Stimulated activated CD8-positive, alpha-beta memory T cell treated with anti-CD3 and anti-CD28 coated beads, Interleukin-15, amount 100 ng/mL, for 24 hours (primary cell): ENCODE data around the gene UTRN.

ENCODE experiments used
- DNase-seq: peaks from one replicate; pipeline ENCODE4 v3.0.0-alpha.2; 2020; ENCODE audit warnings: low read depth

The UTRN gene

DNA sequence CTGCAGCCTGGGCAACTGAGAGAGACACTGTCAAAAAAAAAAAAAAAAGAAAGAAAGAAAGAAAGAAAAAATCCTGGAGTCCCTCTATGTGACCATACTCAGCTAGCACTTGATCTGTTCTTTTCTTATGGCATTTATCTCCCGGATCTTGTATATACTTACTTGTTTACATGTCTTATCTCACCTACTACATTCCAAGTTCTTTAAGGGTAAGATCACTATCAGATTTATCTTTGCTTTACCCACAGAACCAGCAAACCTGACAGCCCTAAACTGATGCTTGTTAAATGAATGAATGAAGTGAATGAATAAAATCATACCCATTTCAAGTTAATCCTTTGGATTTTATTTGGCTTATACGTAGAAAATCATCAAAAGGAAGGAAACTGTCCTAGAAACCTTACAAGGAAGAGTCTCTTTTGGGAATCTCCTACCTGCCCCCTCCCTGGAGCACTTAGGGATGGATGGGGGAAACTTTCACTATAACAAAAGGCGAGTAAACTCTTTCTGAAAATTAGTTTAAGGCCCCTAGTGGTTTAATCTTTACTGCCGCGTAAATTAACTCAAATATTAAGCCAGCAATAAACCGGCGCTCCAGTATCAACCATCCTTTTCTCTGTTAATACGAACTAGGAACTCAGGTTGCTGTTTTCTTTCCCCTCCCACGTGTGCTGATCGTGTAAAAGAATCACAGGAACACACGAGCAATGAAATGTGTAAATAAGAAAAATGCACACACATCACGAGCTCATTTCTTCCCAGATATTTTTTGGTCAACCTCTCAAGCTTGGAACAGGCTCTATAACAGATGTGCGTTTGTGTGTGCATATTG, 1.3 kb upstream of the UTRN start:
- no peak for DNase-seq

DNA sequence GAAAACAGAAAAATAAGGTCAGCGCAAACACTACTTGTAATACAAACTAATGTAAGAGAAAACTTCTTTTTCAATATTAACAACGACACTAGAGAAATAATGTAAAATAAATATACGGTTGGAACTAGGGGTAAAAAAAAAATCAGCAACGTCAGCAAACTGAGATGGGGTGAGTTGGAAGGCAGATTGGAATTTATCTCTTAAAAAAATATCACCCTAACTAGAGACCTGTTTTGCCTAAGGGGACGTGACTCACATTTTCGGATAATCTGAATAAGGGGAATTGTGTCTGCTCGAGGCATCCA, 705 bp upstream of the UTRN start:
- DNase-seq, result no peak

- DNase-seq, result no peak
Observed at GRCh38 chr6:144285548-144285797, 338 bp downstream of the UTRN start.

- no peak for DNase-seq
Observed at GRCh38 chr6:144285798-144286502, 815 bp downstream of the UTRN start.

DNA sequence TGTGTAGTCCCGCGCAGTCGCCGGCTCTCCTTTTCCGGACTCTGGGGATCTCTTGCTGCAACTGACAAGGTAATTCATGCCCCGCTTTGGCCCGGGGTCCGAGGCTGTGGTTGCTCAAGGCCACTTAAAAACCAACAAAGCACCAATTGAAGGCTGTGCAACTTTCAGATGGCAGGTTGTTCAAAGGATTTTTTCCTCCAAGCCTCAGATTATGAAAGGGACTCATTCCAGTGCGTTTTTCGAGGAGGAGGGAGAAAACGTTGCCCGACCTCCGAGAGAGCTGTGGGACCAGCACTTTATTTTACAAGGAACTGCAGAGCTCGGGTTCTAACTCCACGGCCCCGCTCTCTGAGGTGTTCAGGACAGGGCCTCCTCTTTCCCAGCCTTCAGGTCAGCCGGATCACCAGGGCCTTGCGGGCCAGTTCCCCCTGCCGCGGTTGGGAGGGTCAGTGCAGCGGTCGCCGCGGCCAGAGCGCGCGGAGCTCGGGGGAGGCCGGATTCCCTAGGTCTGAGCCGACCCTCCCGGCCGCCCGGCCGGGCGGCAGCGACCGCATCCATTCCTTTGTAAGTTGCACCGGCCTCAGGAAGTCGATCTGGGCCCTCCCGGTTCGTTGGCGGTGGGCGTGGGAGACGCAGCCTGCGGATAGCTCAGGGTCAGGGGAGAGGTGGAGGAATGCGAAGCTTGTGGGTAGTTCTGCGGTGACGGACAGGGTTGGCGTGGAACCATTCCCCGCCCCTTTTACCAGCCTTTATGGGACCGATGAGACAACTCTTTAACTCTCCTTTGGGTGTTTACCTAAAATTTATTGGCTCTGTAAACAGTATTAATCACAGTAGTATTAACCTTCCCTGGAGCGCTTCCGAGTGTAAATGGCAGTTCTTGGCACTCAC, 1.6 kb downstream of the UTRN start:
- DNase-seq, result no peak

DNA sequence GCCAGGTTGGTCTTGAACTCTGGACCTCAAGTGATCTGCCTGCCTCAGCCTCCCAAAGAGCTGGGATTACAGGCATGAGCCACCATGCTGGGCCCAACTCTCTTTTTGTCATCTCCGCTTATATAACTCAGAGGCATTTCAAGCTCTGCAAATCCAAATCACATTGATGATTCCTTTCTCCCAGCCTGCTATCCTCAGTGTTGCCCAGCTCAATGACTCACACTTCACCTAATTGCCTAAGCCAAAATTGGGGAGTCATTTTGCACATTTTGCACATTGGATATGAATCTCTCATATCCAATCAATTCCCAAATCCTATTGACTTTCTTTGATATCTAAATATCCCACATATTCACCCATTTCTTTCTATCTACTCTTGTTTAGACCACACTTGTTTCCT, 3.9 kb downstream of the UTRN start:
- DNase-seq, result no peak

DNA sequence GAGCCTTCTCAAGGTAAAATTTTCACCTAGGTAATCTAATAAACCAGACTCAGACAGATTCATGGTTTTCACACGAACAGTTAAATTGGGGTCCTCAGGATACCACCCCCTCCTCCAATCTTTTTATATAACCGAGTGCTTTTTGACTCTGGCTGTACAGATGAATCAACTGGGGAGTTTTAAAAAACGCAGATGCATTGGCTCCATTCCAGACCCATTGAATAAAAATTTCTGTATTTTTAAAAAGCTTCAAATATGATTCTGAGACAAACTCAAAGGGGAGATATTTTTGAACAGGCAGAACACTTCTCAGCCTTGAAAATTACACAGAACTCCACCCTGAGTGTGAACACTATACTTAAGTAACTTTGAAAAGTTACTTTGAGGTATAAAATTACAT, 7.2 kb downstream of the UTRN start:
- DNase-seq, result no peak

DNA sequence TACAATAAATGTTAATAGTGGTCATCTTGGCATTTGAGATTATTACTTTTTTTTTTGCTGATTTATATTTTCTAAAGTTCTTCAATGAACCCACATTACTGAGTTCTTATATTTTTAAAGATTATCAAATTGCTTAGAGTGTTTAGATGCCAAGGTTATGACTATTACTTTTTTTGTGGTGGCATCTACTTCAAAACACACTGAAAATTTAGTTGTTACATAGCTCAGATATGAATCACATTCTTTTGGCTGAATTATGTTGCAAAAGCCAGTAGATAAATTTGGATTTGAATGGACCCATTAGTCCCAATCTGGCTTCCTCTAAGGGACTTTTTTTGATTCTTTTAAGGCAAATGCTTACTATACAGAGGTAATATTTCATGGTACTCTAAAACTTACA, 8.9 kb downstream of the UTRN start:
- DNase-seq, result no peak

DNA sequence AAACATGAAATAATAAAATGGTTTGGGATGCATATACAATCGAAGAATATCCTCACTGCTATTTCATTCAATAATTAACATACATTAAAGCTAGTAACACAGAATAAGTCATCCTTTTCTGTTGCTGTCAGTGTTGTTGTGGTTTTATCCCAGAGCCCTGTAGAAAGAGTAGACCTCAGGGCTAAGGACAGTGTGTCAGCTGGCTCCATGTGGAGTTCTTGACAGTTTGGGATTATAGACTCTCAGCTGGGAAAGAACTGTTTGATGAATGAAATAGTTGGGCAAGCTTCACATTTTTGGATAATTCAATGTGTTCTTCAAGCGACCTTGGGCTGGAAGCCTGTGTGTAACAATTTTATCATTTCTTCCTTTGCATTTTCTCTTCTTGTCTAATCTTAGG, 10.1 kb downstream of the UTRN start:
- DNase-seq, result no peak

- no peak for DNase-seq
Observed at GRCh38 chr6:144295981-144296767, 11.0 kb downstream of the UTRN start.

DNA sequence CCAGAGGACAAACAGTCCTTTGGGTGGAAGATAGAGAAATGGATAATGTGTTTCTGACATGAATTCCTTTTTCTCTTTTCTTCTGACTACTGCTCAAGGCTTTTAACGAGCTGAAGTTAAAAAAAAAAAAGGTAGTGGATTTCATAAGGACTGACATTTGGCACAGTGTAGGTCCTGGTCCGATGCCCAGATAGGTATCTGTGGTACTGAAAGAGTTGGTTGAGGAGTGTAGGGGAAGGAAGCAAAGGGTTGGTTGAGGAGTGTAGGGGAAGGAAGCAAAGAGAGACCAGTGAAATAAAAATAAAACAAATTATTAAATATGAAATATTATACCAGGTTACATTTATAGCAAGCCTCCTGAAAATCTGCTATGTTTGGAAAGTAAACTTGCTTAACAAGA, 11.8 kb downstream of the UTRN start:
- no peak for DNase-seq

DNA sequence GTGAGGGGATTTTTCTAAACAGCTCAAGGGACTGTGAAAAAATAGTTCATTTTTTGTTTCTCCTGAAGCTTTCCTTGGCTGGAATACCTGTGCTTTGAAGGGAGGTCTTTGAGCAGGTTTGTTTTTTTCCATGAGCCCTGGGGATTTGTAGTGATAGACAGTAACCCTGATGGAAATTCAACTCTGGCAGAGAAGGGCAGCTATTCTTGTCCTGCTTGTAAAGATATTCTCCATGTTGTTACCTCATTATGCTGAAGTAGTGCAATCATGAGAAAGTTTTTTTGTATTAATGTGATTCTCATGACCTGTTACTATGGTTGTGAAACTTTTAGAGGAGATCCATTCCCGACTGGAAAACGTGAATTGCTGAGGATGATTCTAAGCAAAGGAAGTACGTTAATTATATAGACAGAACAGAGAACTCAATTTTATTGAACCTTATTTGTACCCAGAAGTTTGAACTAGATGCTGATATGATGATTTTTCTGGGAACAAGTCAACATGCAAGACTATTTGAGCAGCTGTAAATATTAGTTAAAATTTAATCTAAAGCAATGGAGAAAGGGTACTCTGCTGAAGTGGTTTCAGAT, 12.5 kb downstream of the UTRN start:
- no peak for DNase-seq

- DNase-seq, result no peak
Observed at GRCh38 chr6:144298194-144298593, 13.1 kb downstream of the UTRN start.

DNA sequence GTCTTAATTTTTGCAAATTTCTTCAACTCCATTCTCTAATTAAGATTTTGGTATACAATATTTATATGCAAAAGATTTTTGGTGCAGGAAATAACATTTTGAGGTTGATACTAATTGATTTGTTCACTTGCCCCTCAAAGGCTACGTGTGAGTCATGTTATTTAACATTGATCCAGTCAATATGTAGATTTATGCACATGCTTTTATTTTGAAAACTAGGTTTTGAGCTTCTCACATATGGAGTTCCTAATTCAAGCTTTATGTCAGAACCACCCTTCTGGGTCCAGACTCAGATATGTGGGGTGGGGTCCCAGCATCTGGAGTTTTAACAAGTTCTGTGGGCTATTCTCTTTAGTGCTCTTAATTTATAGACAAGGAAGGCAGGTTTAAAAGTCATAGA, 13.8 kb downstream of the UTRN start:
- no peak for DNase-seq

- no peak for DNase-seq
Observed at GRCh38 chr6:144302701-144303372, 17.7 kb downstream of the UTRN start.

DNA sequence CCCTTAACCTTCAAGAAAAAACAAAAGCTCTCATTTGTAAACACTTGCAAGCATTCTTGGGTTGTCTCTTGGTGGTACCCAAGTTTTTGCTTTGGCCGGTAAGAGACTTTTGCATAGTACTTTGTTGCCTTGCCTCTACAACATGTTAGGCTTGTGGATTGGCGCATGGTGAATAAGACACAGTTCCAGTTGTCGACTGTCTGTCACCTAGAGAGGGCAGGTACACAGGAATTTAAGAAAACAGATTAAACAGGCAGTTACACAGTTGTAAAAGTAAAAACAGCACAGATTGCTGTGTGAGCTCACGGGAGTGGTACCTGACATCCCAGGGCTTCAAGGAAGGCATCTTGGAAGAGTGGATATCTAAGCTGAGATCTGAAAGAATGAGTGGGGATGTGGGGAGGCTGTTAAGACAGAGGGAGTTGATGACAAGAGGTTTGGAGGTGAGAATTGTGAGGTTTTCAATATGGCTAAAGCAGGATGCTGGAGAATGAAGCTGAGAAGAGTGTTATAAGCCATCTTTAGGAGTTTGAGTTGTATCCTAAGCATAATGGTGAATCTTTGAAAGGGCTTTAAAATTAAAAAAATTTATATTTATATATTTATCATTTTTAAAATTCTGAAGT, 19.2 kb downstream of the UTRN start:
- DNase-seq, result no peak

DNA sequence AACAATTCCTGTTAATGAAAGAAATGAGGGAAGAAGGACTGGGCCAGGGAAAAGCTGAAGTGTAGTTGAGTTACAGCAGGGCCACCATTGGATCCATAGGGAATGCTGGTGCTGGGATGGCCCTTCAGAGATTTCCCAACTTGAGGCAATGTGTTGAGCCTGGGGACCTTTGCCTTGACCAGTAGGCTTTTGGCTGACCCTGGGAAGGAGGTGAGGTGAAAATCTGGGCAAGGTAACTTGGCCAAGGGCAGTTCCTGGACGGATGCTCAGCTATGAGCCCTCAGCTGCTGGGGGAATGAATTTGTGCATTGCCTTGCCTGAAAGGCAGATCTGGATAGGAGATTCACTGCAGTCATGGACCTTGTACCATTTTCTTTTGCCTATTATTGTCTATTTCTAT, 20.4 kb downstream of the UTRN start:
- no peak for DNase-seq

DNA sequence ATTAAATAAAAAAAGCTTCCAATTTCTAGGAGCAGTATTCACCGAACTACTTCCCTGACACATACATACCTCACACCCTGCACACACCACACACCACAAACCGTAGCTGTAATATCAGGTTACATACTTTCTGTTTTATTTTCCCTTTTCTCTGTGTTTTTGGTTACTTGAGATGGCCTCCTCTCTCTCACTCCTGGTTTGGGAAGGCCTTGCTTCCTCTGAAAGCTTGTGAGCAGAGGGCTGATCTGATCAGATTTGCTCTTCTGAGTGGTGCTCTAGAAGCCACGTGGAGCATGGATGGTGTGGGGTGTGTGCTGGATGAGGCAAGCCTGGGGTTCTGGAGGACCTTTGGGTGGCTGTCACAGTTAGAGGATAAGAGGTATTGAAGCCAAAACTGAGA, 20.9 kb downstream of the UTRN start:
- no peak for DNase-seq

- DNase-seq, result no peak
Observed at GRCh38 chr6:144307880-144308279, 22.7 kb downstream of the UTRN start.

DNA sequence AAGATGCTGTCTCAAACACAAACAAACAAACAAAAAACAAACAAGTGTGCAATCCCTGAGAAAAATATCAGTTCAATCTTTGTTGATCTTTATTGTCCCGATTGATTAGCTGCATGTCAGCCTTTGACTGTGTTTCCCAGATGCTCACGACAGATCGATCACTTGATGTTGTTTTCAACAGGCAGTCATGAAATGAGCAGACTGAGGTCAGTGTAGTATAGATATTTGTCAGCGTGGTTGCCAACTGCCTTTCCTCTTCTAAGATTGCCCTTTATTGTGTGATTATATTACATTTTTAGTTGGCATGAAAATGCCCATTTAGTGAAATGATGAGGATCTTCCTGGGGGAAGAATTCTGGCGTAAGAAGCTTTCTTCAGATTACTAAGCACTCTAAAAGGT, 25.6 kb downstream of the UTRN start:
- DNase-seq, result no peak

GRCh38 chr6:144311361-144311760, 26.2 kb downstream of the UTRN start:
- DNase-seq, result no peak
